Measurements from ENCODE around the gene SGCA.

DNA sequence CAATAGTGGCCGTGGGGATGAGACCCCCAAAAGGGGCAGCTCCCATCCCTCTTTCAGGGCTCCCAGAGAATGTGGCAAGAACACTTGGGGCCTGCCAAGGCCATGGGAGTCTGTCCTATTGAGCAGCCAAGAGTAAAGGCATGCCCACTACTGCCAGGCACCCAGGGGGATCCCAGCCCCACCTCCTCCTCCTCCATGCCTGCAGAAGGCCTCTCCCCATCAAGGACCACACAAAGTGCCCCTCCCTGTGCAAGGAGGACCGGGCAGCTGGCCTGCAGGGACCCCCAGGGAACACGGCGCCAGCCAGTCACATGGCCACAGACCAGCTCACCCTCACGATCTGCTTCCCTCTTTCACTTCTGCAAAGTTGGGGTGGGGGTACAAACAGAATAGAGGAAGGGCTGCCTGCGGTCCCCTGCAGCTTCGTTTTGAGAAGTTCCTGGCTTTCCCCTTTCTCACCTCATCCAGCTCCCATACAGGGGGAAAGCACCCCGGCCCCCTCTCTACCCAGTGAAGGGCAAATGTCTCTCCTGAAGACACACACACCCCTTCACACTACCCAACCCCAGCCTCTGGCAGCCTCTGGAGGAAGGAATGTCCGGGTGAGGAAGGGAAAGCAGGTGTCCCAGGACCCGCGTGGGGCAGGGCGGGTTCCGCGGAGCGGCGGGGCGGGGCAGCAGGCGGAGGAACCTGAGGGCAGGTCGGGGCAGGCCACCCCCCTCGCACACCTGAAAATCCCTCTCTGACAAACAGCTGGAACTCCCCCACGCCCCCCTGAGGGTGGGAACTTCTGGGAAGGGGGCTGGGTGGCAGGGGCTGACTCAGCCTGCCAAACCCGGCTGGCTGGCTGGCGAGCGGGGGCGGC, 17.3 kb upstream of the SGCA start:
- TF ChIP-seq MXI1 (IDR thresholded peaks at IDR 0.05; ENCODE audit: low read depth, low read length) (no peak), GABPA (tag; conservative IDR thresholded peaks at IDR 0.05; ENCODE audit: low read depth) (no peak), HMBOX1 (IDR thresholded peaks at IDR 0.05) (no peak), ETS1 (conservative IDR thresholded peaks at IDR 0.05; ENCODE audit: control insufficient read depth, low read depth, low read length) (no peak), EZH2 (IDR thresholded peaks at IDR 0.05; ENCODE audit: borderline replicate concordance, low read depth, low read length) (no peak)
- TF ChIP-seq, protein P1, sequence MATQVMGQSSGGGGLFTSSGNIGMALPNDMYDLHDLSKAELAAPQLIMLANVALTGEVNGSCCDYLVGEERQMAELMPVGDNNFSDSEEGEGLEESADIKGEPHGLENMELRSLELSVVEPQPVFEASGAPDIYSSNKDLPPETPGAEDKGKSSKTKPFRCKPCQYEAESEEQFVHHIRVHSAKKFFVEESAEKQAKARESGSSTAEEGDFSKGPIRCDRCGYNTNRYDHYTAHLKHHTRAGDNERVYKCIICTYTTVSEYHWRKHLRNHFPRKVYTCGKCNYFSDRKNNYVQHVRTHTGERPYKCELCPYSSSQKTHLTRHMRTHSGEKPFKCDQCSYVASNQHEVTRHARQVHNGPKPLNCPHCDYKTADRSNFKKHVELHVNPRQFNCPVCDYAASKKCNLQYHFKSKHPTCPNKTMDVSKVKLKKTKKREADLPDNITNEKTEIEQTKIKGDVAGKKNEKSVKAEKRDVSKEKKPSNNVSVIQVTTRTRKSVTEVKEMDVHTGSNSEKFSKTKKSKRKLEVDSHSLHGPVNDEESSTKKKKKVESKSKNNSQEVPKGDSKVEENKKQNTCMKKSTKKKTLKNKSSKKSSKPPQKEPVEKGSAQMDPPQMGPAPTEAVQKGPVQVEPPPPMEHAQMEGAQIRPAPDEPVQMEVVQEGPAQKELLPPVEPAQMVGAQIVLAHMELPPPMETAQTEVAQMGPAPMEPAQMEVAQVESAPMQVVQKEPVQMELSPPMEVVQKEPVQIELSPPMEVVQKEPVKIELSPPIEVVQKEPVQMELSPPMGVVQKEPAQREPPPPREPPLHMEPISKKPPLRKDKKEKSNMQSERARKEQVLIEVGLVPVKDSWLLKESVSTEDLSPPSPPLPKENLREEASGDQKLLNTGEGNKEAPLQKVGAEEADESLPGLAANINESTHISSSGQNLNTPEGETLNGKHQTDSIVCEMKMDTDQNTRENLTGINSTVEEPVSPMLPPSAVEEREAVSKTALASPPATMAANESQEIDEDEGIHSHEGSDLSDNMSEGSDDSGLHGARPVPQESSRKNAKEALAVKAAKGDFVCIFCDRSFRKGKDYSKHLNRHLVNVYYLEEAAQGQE (IDR thresholded peaks at IDR 0.05; ENCODE audit: borderline replicate concordance) = no peak
- TF ChIP-seq, protein P1 (CRISPR knock-in tag; IDR thresholded peaks at IDR 0.05; ENCODE audit: low read depth) = no peak
